ENCODE data around the gene STARD8.

DNA sequence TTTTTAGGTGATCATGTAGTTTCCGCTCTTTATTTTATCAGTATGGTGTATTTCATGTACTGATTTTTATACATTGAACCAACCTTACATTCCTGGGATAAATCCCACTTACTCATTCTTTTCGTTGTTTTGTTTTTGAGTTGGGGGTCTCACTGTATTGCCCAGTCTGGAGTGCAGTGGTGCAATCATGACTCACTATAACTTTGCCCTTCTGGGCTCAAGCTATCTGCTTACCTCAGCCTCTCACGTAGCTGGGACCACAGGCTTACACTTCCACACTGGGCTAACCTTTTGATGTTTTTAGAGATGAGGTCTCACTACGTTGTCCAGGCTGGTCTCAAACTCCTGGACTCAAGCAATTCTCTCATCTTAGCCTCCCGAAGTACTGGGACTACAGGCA lies 19.5 kb upstream of the STARD8 start:
- TF ChIP-seq, protein P1, sequence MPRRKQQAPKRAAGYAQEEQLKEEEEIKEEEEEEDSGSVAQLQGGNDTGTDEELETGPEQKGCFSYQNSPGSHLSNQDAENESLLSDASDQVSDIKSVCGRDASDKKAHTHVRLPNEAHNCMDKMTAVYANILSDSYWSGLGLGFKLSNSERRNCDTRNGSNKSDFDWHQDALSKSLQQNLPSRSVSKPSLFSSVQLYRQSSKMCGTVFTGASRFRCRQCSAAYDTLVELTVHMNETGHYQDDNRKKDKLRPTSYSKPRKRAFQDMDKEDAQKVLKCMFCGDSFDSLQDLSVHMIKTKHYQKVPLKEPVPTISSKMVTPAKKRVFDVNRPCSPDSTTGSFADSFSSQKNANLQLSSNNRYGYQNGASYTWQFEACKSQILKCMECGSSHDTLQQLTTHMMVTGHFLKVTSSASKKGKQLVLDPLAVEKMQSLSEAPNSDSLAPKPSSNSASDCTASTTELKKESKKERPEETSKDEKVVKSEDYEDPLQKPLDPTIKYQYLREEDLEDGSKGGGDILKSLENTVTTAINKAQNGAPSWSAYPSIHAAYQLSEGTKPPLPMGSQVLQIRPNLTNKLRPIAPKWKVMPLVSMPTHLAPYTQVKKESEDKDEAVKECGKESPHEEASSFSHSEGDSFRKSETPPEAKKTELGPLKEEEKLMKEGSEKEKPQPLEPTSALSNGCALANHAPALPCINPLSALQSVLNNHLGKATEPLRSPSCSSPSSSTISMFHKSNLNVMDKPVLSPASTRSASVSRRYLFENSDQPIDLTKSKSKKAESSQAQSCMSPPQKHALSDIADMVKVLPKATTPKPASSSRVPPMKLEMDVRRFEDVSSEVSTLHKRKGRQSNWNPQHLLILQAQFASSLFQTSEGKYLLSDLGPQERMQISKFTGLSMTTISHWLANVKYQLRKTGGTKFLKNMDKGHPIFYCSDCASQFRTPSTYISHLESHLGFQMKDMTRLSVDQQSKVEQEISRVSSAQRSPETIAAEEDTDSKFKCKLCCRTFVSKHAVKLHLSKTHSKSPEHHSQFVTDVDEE (CRISPR knock-in tag; IDR thresholded peaks at IDR 0.05), result no peak
- TF ChIP-seq ESRRG (CRISPR knock-in tag; IDR thresholded peaks at IDR 0.05) (no peak), PATZ1 (CRISPR knock-in tag; IDR thresholded peaks at IDR 0.05; ENCODE audit: borderline replicate concordance) (no peak), RARB (CRISPR knock-in tag; IDR thresholded peaks at IDR 0.05) (no peak), TOX (CRISPR knock-in tag; IDR thresholded peaks at IDR 0.05; ENCODE audit: borderline replicate concordance) (no peak), ARNTL (CRISPR knock-in tag; IDR thresholded peaks at IDR 0.05; ENCODE audit: borderline replicate concordance, low read depth) (no peak), ZFP3 (CRISPR knock-in tag; IDR thresholded peaks at IDR 0.05) (no peak), ZFP30 (CRISPR knock-in tag; IDR thresholded peaks at IDR 0.05) (no peak), BACH2 (CRISPR knock-in tag; IDR thresholded peaks at IDR 0.05; ENCODE audit: borderline replicate concordance) (no peak)
- TF ChIP-seq, protein P2, sequence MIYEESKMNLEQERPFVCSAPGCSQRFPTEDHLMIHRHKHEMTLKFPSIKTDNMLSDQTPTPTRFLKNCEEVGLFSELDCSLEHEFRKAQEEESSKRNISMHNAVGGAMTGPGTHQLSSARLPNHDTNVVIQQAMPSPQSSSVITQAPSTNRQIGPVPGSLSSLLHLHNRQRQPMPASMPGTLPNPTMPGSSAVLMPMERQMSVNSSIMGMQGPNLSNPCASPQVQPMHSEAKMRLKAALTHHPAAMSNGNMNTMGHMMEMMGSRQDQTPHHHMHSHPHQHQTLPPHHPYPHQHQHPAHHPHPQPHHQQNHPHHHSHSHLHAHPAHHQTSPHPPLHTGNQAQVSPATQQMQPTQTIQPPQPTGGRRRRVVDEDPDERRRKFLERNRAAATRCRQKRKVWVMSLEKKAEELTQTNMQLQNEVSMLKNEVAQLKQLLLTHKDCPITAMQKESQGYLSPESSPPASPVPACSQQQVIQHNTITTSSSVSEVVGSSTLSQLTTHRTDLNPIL (CRISPR knock-in tag; IDR thresholded peaks at IDR 0.05; ENCODE audit: low read depth), result no peak
- TF ChIP-seq, protein P3, sequence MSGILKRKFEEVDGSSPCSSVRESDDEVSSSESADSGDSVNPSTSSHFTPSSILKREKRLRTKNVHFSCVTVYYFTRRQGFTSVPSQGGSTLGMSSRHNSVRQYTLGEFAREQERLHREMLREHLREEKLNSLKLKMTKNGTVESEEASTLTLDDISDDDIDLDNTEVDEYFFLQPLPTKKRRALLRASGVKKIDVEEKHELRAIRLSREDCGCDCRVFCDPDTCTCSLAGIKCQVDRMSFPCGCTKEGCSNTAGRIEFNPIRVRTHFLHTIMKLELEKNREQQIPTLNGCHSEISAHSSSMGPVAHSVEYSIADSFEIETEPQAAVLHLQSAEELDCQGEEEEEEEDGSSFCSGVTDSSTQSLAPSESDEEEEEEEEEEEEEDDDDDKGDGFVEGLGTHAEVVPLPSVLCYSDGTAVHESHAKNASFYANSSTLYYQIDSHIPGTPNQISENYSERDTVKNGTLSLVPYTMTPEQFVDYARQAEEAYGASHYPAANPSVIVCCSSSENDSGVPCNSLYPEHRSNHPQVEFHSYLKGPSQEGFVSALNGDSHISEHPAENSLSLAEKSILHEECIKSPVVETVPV (CRISPR knock-in tag; IDR thresholded peaks at IDR 0.05), result no peak
